Keratinocyte (primary cell): ENCODE measurements around the gene TRPT1. TPM values are rescaled to one million over a fixed set of nuclear protein-coding genes. Genes with fewer than 3 reads are reported as not detected.

Experiments
- DNase-seq: peaks from one replicate; pipeline ENCODE4 v3.0.0-alpha.2; 2011; ENCODE audit warnings: low read depth, missing footprints, low spot score
- FAIRE-seq: peaks from 2 replicates; lab custom pipeline; 2011; peaks lifted over from hg19 to GRCh38; lab: Jason Lieb, UNC
- H2AFZ ChIP-seq: 2 replicates; pipeline ENCODE4 v1.6.0; 2012; ENCODE audit warnings: low read length, control low read depth, inconsistent platforms; ENCODE audit not compliant: control insufficient read depth
- H3K27ac ChIP-seq: 2 replicates; pipeline ENCODE4 v1.5.1; 2011; ENCODE audit warnings: low read length; ENCODE audit not compliant: control insufficient read depth, insufficient read depth
- H3K27me3 ChIP-seq: 3 replicates; pipeline ENCODE4 v1.6.0; 2011; ENCODE audit warnings: low read length; ENCODE audit not compliant: control insufficient read depth, insufficient read depth; ENCODE audit errors: extremely low read depth
- H3K36me3 ChIP-seq, 2 experiments: 2 replicates in 1 of 2; 3 replicates in 1 of 2; pipeline ENCODE4 v1.5.1; 2011; ENCODE audit warnings: low read length in 2 of 2, mild to moderate bottlenecking in 1 of 2; ENCODE audit not compliant: control insufficient read depth in 2 of 2, insufficient read depth in 2 of 2; ENCODE audit errors: extremely low read depth in 1 of 2
- H3K4me1 ChIP-seq: 3 replicates; pipeline ENCODE4 v1.5.1; 2011; ENCODE audit warnings: low read length; ENCODE audit not compliant: control insufficient read depth, insufficient read depth; ENCODE audit errors: extremely low read depth
- H3K4me2 ChIP-seq: 3 replicates; pipeline ENCODE4 v1.6.0; 2011; ENCODE audit warnings: low read depth, low read length; ENCODE audit not compliant: control insufficient read depth, insufficient read depth; ENCODE audit errors: extremely low read depth
- H3K4me3 ChIP-seq, 3 experiments: fragments of 200-600 bp in 1 of 3; sonication (generic) in 1 of 3; 2 replicates in 2 of 3; 3 replicates in 1 of 3; pipeline ENCODE4 v1.5.1; 2011 to 2016; ENCODE audit warnings: low read length in 3 of 3, mild to moderate bottlenecking in 3 of 3, control low read depth in 2 of 3, inconsistent platforms in 1 of 3, low read depth in 1 of 3, mixed read lengths in 1 of 3, mixed run types in 1 of 3, moderate library complexity in 1 of 3; ENCODE audit not compliant: control insufficient read depth in 2 of 3, insufficient read depth in 2 of 3; ENCODE audit errors: extremely low read depth in 1 of 3
- H3K79me2 ChIP-seq: 2 replicates; pipeline ENCODE4 v1.6.0; 2012; ENCODE audit warnings: low read length; ENCODE audit not compliant: control insufficient read depth, insufficient read depth
- H3K9ac ChIP-seq: 3 replicates; pipeline ENCODE4 v1.6.0; 2011; ENCODE audit warnings: low read length; ENCODE audit not compliant: control insufficient read depth, insufficient read depth; ENCODE audit errors: extremely low read depth
- H3K9me1 ChIP-seq: 3 replicates; pipeline ENCODE4 v1.6.0; 2011; ENCODE audit warnings: low read length; ENCODE audit not compliant: control insufficient read depth, insufficient read depth; ENCODE audit errors: extremely low read depth
- H3K9me3 ChIP-seq: 2 replicates; pipeline ENCODE4 v1.5.1; 2012; ENCODE audit warnings: low read depth, low read length; ENCODE audit not compliant: control insufficient read depth
- H4K20me1 ChIP-seq: 3 replicates; pipeline ENCODE4 v1.6.0; 2011; ENCODE audit warnings: low read length; ENCODE audit not compliant: control insufficient read depth, insufficient read depth; ENCODE audit errors: extremely low read depth
- CTCF ChIP-seq, 3 experiments: IDR thresholded peaks in 1 of 3; conservative IDR thresholded peaks in 1 of 3; optimal IDR thresholded peaks in 1 of 3; 2 replicates in 2 of 3; 3 replicates in 1 of 3; pipeline versions ENCODE3 to v1.5.1; 2011; ENCODE audit warnings: low read length in 3 of 3, mild to moderate bottlenecking in 3 of 3, moderate library complexity in 2 of 3, control low read depth in 1 of 3, inconsistent platforms in 1 of 3; ENCODE audit not compliant: insufficient read depth in 2 of 3; ENCODE audit errors: extremely low read depth in 1 of 3
- EZH2 ChIP-seq: IDR thresholded peaks from one replicate; pipeline ENCODE4 v1.6.1; 2012; ENCODE audit warnings: inconsistent platforms, mild to moderate bottlenecking, low read length, moderate library complexity
- dilution Hi-C: fragments of 300-500 bp; cut with MboI; formaldehyde crosslinking; loops from one replicate; pipeline ENCODE4 v1.7.0; 2020; ENCODE audit warnings: low sequenced_read_pairs; ENCODE audit not compliant: extremely low pct_ligation_motif_present
- polyA plus RNA-seq, 5 experiments: library from polyadenylated mRNA; depleted of rRNA in 3 of 5; stranded (reverse) in 3 of 5; stranded (forward) in 1 of 5; unstranded in 1 of 5; fragments of >200 nt; gene quantifications; 1 replicate in 1 of 5; 2 replicates in 3 of 5; 3 replicates in 1 of 5; pipeline versions ENCODE4 v1.2.1 to v1.2.3, GENCODE V29; 2011 to 2012; ENCODE audit warnings: missing spikeins in 2 of 5, low read depth in 1 of 5, low replicate concordance in 1 of 5

TRPT1 gene
- polyA plus RNA-seq, 1 donor (not counting 4 experiments of a cell fraction or from before 2014, with no cell fraction given) = 15.5 TPM

- peak within 1 kb of the TSS; percentile 70 for H3K27ac ChIP-seq
- H4K20me1 ChIP-seq = no peaks in the 10 kb centered on the region
- DNase-seq (no peak), FAIRE-seq (no peak)
- no peaks in the 10 kb centered on the region for H3K9me3 ChIP-seq
- dilution Hi-C loops = no loop called here
- peaks cover 17% of the 10 kb centered on the region for H3K79me2 ChIP-seq
- H3K4me2 ChIP-seq = peak within 1 kb of the TSS; percentile 78
- H2AFZ ChIP-seq = peak within 1 kb of the TSS; percentile 83
- peaks cover 2% of the 10 kb centered on the region for H3K9me1 ChIP-seq
- TF ChIP-seq EZH2 = no peak
- TF ChIP-seq CTCF (optimal IDR thresholded peaks at IDR 0.05 in 1 of 3, IDR thresholded peaks at IDR 0.05 in 1 of 3, conservative IDR thresholded peaks at IDR 0.05 in 1 of 3; ENCODE audit: extremely low read depth in 1 of 3, insufficient read depth in 2 of 3, low read length in 3 of 3) = no peak
- peak within 1 kb of the TSS; percentile 48 to 81 (median 66) for H3K4me3 ChIP-seq
- peaks cover 50% of the 10 kb centered on the region for H3K4me1 ChIP-seq
- peaks cover 3% of the 10 kb centered on the region in 2 experiments for H3K36me3 ChIP-seq
- peak within 1 kb of the TSS; percentile 88 for H3K9ac ChIP-seq
- no peaks in the 10 kb centered on the region for H3K27me3 ChIP-seq
Observed at GRCh38 chr11:64230171-64230984, 4.4 kb upstream of the TRPT1 start, which contains the start of gene DNAJC4. TSS of gene DNAJC4 (plus strand) at chr11:64230548. CDS start at chr11:64230855, 307 bp downstream.

- H3K4me1 ChIP-seq = peaks cover 48% of the 10 kb centered on the region
- peak overlapping the region; percentile 88 for H3K9ac ChIP-seq
- no peaks in the 10 kb centered on the region for H3K9me3 ChIP-seq
- dilution Hi-C loops = no loop called here
- TF ChIP-seq EZH2 (no peak), CTCF (optimal IDR thresholded peaks at IDR 0.05 in 1 of 3, IDR thresholded peaks at IDR 0.05 in 1 of 3, conservative IDR thresholded peaks at IDR 0.05 in 1 of 3; ENCODE audit: extremely low read depth in 1 of 3, insufficient read depth in 2 of 3, low read length in 3 of 3) (no peak)
- peaks cover 3% of the 10 kb centered on the region in 2 experiments for H3K36me3 ChIP-seq
- no peaks in the 10 kb centered on the region for H3K27me3 ChIP-seq
- peak overlapping the region; percentile 48 to 81 (median 66) for H3K4me3 ChIP-seq
- no peak overlapping the region for H3K27ac ChIP-seq
- DNase-seq = no peak
- H3K79me2 ChIP-seq = peaks cover 18% of the 10 kb centered on the region
- H4K20me1 ChIP-seq = no peaks in the 10 kb centered on the region
- H3K9me1 ChIP-seq = peaks cover 2% of the 10 kb centered on the region
- no peak for FAIRE-seq
- H3K4me2 ChIP-seq = peak overlapping the region; percentile 78
- no peak overlapping the region for H2AFZ ChIP-seq
Observed at GRCh38 chr11:64229744-64230170, 3.8 kb upstream of the TRPT1 start.
